K562 (cell line): Measurements from ENCODE around the gene ZNF106.

Source experiments
- FOXK2 ChIP-seq, 2 experiments: fragments of 450-650 bp; IDR thresholded peaks in 1 of 2; conservative IDR thresholded peaks in 1 of 2; 2 replicates each; pipeline ENCODE4 v1.6.1; 2016; ENCODE audit warnings: low read depth in 2 of 2, mild to moderate bottlenecking in 1 of 2
- HES1 ChIP-seq: fragments of 450-650 bp; IDR thresholded peaks from 2 replicates; pipeline ENCODE4 v1.6.1; 2016; ENCODE audit warnings: low read depth, mild to moderate bottlenecking, moderate library complexity
- PRPF4 ChIP-seq: fragments of 200-400 bp; formaldehyde crosslinking; IDR thresholded peaks from one replicate; pipeline ENCODE4 v1.6.1; 2017; ENCODE audit warnings: low read length, low read depth, mild to moderate bottlenecking; ENCODE audit not compliant: insufficient read depth, poor library complexity, severe bottlenecking
- YY1 ChIP-seq, 3 experiments: IDR thresholded peaks; 2 replicates each; pipeline ENCODE4 v1.6.1; 2011; ENCODE audit warnings: low read length in 2 of 3, mild to moderate bottlenecking in 2 of 3, moderate library complexity in 2 of 3, borderline replicate concordance in 1 of 3, control low read depth in 1 of 3, low read depth in 1 of 3; ENCODE audit not compliant: insufficient read depth in 3 of 3, insufficient replicate concordance in 2 of 3, control insufficient read depth in 1 of 3, insufficient read length in 1 of 3; ENCODE audit errors: extremely low read depth in 1 of 3
- TF ChIP-seq, protein P1 (sequence below), 3 experiments: IDR thresholded peaks in 2 of 3; conservative IDR thresholded peaks in 1 of 3; 2 replicates each; pipeline ENCODE4 v1.5.1; 2011 to 2012; ENCODE audit warnings: low read length in 3 of 3, mild to moderate bottlenecking in 3 of 3, control low read depth in 2 of 3, improper control_type of control experiment in 1 of 3, inconsistent platforms in 1 of 3, low read depth in 1 of 3, mixed read lengths in 1 of 3, moderate library complexity in 1 of 3; ENCODE audit not compliant: insufficient read depth in 2 of 3

- TF ChIP-seq HES1 (no peak), PRPF4 (no peak), FOXK2 (conservative IDR thresholded peaks at IDR 0.05 in 1 of 2, IDR thresholded peaks at IDR 0.05 in 1 of 2; ENCODE audit: low read depth in 2 of 2) (no peak), YY1 (IDR thresholded peaks at IDR 0.05; ENCODE audit: borderline replicate concordance in 1 of 3, control insufficient read depth in 1 of 3, extremely low read depth in 1 of 3, insufficient read depth in 3 of 3, insufficient read length in 1 of 3, insufficient replicate concordance in 2 of 3, low read depth in 1 of 3, low read length in 2 of 3) (no peak)
- TF ChIP-seq, protein P1, sequence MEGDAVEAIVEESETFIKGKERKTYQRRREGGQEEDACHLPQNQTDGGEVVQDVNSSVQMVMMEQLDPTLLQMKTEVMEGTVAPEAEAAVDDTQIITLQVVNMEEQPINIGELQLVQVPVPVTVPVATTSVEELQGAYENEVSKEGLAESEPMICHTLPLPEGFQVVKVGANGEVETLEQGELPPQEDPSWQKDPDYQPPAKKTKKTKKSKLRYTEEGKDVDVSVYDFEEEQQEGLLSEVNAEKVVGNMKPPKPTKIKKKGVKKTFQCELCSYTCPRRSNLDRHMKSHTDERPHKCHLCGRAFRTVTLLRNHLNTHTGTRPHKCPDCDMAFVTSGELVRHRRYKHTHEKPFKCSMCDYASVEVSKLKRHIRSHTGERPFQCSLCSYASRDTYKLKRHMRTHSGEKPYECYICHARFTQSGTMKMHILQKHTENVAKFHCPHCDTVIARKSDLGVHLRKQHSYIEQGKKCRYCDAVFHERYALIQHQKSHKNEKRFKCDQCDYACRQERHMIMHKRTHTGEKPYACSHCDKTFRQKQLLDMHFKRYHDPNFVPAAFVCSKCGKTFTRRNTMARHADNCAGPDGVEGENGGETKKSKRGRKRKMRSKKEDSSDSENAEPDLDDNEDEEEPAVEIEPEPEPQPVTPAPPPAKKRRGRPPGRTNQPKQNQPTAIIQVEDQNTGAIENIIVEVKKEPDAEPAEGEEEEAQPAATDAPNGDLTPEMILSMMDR (IDR thresholded peaks at IDR 0.05 in 2 of 3, conservative IDR thresholded peaks at IDR 0.05 in 1 of 3; ENCODE audit: insufficient read depth in 2 of 3, low read depth in 1 of 3, low read length in 3 of 3) = no peak
Measured at GRCh38 chr15:42367041-42367440, 123.9 kb downstream of the ZNF106 start.
